Astrocyte of the hippocampus (primary cell): Measurements from ENCODE around the gene RNASE1.
"Not testable (repeated sequence)": the region's sequence is repeated elsewhere in the genome, so short reads cannot be mapped to it uniquely, and the experiment has no call there.

Source experiments
- DNase-seq: peaks from one replicate; pipeline ENCODE4 v3.0.0; 2011; ENCODE audit warnings: low read depth, low spot score

Gene RNASE1

DNA sequence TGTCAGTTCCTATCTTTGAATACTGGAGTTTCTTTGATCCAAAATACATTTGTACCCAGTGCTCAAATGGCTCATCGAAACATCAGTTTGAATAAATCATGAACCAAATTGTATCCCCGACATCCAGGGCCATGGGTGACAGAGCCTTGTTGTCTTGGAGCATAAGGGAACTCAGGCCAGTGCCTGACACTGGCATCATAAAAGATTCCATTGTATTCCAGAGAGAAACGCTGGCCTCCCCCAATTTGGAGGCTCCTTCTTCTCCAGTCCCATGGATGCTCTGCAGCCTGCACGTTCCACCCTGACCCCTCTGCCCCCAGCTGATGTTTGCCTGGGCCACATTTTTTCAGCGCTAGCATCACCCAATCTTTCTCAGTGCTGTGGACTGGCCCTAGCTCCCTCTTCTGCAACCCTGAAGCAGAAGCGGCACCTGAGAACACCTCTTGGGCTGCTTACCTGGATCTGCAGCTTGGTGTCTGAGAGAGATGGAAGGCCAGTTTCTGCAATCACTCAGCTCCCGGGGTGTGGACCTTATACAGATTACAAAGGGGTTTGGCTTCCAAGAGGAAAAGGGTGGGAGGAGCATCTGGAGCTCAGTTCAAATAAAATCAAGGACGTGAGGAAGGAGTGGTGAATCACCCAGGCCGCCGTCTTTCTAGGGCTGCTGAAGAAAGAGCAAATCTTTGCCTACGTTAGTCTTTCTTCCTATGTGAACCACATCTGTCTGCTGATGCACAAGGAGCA lies at the start of gene RNASE1:
RNASE1 (minus strand) TSS at position 504 of the 744 bp plus-strand sequence. CDS start 776 bp downstream, outside the sequence.
- no peak for DNase-seq

- DNase-seq: no peak
Observed at GRCh38 chr14:20848955-20849570, 46.4 kb upstream of the RNASE1 start.

DNA sequence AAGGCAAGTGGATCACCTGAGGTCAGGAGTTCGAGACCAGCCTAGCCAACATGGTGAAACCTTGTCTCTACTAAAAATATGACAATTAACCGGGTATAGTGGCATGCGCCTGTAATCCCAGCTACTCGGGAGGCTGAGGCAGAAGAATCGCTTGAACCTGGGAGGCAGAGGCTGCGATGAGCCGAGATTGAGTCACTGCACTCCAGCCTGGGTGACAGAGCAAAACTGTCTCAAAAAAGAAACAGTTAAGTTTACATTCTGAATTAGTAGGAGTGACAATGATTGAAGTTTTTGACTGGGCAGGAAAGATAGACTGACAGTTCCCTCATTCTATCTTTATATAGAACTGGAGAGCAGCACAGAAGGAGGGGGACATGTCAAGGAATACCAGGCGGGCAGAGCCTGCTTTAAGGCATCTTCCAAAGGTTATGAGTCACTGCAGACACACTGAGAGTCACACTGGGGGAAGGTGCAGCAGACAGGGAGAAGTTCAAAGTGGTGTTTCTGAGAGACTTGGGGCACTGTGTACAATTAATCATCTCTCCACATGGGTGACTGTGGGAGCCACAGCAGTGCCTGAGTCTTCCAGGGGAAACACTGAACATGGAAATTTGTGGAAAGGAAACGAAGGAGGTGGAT lies 45.8 kb upstream of the RNASE1 start:
- no peak for DNase-seq

- no peak for DNase-seq
Observed at GRCh38 chr14:20846560-20846959, 43.9 kb upstream of the RNASE1 start.

- DNase-seq: no peak
Observed at GRCh38 chr14:20841096-20841495, 38.5 kb upstream of the RNASE1 start.

DNA sequence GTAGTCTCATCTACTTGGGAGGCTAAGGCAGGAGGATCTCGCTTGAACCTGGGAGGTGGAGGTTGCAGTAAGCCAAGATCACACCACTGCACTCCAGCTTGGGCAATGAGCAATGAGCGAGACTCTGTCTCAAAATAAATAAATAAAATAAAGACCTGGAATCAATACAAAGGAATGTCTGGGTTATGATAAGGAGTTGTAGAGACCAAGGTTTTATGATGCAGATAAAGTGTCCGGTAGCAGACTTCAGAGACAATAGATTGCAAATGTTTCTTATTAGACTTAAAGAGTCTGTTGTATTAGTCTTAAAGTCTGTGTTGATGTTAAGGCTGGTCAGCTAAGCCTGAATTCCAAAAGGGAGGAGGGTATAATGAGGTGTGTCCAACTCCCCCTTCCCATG lies 35.2 kb upstream of the RNASE1 start:
- DNase-seq: no peak

DNA sequence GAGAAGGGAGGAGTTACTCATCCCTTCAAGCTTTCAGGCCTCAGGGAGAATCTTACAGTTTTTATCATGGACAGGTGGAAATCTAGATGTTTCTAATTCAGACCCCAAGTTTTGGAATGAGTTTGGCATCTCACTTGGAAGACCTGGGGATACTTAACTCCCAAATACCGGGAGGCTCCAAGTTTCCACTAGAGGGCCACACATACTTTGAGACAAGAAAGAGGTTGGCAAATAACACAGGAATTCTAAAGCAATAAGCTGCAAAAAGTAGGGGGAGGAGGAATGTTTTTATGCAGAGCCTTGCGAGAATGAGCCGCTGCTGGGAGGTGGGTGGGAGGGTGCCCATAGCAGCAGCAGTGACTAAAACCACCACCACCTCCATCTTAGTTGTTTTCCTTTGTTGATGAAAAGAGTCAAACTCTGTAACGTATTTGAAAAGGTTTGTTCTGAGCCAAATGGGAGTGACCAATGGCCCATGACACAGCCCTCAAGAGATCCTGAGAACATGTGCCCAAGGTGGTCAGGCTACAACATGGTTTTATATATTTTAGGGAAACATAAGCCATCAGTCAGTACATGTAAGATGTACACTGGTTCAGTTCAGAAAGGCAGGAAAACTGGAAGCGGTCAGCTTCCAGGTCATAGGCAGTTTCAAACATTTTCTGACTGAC lies 34.2 kb upstream of the RNASE1 start:
- DNase-seq: peak; percentile 7

DNA sequence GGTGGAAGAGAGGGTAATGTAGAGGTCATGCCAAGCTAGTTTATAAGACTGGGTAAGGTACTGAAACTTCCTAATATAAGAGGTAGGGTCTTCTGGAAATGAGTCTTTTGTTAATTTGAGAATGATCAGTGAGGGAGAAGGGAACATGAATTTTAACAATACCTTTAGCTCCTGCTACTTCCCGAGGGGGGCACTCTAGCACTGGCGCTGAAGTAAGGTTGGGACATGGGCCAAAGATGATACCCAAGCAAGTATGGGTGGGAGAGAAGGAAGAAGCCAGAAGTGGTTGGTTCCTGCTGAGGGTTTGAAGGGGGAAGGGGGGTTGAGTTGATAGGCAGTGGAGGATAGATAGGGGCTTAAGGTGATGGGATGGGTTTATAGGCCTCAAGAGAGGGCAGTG lies 32.3 kb upstream of the RNASE1 start:
- no peak for DNase-seq

DNA sequence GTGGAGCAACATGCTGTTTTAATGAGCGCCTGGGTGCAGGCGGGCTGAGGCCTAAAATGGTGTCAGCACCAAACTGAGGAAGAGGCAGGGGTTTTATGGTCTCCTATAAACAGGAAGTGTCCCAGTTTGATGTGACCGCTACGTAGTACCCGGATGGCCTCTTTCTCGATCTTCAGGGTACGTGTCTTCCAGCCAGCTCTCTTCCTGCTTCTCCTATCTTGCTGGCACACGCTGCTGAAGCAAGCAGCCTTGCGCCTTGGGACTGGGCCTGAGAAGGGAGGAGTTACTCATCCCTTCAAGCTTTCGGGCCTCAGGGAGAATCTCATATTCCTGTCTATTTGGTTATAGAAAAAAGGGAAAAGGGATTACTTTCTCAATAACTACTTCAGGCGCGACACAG lies 28.2 kb upstream of the RNASE1 start:
- DNase-seq: no peak

GRCh38 chr14:20828024-20828694 lies 25.5 kb upstream of the RNASE1 start:
- DNase-seq: not testable (repeated sequence)

- no peak for DNase-seq
Observed at GRCh38 chr14:20827326-20827725, 24.7 kb upstream of the RNASE1 start.

DNA sequence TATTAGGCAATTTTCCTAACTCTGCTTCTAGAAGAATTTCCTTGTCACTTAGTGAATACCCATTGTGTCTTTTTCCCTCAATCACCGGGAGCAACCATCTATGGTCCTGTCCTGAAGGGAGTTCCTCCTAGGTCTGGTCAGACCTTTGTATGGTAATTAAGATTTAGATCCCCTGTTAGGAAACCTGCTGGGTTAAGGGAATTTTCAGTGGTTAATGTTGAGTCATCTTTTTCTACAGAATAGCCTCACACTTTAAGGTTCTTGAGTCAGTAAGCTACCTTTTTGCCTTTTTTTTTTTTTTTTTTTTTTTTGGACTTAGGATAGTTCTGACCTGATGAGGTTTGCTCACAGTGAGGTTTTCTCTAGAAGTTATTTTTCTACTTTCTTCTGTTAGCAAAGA lies 24.0 kb upstream of the RNASE1 start:
- DNase-seq: not testable (repeated sequence)

GRCh38 chr14:20823859-20824258 lies 21.2 kb upstream of the RNASE1 start:
- DNase-seq: no peak

GRCh38 chr14:20821521-20822108 lies 19.0 kb upstream of the RNASE1 start:
- not testable (repeated sequence) for DNase-seq

- no peak for DNase-seq
Observed at GRCh38 chr14:20820063-20820904, 17.6 kb upstream of the RNASE1 start.

DNA sequence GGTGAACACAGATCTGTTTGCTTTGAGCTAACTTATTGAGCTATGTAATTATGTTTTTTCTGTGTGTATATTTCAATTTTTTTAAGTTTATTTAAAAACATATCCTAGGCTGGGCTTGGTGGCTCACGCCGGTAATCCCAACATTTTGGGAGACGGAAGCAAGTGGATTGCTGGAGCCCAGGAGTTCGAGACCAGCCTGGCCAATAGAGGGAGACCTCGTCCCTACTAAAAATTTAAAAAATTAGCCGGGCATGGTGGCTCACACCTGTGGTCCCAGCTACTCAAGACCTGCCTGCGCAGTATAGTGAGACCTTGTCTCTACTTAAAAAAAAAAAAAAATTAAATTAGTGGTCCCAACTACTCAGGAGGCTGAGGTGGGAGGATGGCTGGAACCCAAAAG lies 16.2 kb upstream of the RNASE1 start:
- DNase-seq: no peak

- not testable (repeated sequence) for DNase-seq
Observed at GRCh38 chr14:20815946-20816345, 13.3 kb upstream of the RNASE1 start.

- no peak for DNase-seq
Observed at GRCh38 chr14:20811986-20812975, 9.6 kb upstream of the RNASE1 start.

DNA sequence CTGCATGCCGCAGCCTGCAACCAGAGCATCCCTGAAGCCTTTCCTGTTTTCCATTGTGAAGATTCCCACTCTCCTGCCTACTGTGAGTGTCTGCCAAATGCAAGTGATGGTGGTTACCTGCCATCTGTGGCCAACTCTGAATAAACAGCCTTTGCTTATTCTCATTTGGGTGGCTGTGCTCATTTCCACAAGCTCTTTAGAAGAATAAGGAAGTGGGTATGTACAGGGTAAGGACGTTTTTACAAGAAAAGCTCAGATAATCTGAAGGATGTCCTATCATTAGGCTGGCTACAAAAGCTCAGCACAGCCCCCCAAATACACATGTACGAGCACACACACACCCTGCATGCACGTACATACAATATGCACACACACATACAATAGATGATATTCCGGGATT lies 7.3 kb upstream of the RNASE1 start:
- no peak for DNase-seq
